Hindlimb muscle (tissue), 1 donor: Measurements from ENCODE around the gene CTNNBL1. TPM values are rescaled to one million over a fixed set of nuclear protein-coding genes. Genes with fewer than 3 reads are reported as not detected.

ENCODE experiments used
- DNase-seq: peaks from one replicate; pipeline ENCODE4 v3.0.0-alpha.2; 2013
- polyA plus RNA-seq: library from polyadenylated mRNA; unstranded; fragments of 120-200 nt; gene quantifications from one replicate; pipeline ENCODE4 v1.2.1, GENCODE V29; 2013; ENCODE audit not compliant: insufficient read length

Gene CTNNBL1
- polyA plus RNA-seq, 1 donor, result 29.0 TPM

DNA sequence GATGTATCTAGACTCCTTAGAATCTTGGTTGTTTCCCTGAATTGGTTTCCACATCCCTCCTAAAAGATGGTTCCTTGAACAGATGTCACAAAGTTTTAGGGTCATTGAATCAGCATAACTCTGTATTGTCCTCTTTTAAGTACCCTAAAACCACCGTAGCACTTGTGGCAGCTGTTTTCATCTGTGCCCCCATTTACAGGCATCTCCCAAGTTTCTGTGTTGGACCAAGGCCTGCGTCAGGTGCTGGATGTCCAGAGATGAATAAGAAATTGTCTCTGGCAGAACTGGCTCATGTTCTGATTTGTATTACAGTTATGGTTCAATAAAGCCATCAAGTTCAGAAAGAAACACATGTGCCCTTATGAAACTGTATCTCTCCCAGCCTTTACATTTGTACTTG, 48.3 kb downstream of the CTNNBL1 start:
- no peak for DNase-seq

DNA sequence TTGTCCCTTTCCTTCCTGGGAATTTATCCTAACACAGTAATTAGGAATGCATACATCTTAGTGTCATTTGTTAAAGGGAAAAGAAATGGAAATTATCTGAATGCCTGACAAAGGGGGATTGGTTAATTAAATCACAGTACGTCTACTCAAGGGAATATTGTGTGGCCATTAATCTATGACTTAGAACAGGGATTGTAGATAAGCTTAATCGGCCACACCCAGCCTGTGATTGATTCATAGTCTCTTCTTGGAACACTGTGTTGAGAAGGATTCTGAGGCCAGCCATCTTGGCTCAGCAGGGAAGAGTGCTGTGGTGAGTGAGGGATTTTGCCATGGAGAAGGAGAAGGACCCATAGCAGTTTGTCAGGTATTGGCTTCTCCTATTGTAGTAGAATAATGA, 50.5 kb downstream of the CTNNBL1 start:
- DNase-seq, result no peak

DNA sequence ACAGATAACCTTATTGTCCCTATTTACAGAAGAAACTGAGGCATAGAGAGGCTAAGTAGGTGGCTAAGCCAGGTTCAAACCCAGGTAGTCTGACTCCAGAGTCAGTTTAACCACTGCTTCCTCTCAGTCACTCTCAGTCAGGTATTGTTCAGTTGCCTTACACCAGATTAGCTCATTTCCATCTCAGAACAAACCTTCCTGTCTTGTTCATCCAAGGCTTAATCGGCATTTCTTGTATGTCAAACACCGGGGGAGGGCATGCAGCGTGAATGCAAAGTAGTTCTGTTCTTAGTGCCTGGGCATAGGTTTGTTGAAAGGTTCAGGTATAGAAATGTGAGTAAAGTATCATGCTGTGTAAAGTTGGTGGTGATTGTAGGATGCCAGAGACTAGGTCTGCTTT, 51.7 kb downstream of the CTNNBL1 start:
- DNase-seq, result no peak

DNA sequence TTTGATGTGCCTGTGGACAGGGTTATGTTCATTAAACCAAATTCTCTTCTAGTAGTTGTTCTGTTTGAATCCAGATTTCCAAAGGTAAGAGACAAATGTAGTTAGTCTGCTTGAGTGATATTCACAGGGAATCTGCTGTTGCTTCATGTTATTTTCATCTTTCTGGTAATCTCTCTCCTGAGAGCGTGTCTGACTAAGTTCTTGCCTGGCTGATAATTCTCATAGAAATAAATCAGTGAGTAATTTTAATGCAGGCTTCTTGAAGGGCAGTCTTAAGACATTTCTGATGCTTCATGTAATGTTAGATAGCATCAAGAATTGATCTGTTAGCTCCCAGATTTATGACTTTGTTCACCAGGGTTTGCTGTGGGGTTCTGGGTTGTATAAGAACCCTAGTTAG, 54.2 kb downstream of the CTNNBL1 start:
- DNase-seq, result no peak

DNA sequence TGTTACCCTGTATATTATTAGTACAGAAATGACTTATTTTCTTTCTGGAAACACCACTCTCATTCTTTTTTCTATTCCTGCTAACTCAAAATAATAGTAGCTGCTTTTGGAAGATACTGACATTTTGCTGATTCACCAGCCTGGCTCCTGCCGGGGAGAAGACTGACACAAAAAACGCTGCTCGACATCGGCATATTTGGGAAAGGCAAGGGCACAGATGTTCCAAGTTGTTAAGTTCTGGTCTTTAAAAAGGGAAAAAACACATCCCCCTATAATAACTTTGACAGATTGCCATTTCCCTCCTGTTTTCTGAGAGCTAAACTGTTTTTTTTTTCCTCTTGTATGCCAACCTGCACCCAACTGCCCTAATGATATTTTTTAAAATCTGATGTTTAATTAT, 55.4 kb downstream of the CTNNBL1 start:
- DNase-seq, result no peak

DNA sequence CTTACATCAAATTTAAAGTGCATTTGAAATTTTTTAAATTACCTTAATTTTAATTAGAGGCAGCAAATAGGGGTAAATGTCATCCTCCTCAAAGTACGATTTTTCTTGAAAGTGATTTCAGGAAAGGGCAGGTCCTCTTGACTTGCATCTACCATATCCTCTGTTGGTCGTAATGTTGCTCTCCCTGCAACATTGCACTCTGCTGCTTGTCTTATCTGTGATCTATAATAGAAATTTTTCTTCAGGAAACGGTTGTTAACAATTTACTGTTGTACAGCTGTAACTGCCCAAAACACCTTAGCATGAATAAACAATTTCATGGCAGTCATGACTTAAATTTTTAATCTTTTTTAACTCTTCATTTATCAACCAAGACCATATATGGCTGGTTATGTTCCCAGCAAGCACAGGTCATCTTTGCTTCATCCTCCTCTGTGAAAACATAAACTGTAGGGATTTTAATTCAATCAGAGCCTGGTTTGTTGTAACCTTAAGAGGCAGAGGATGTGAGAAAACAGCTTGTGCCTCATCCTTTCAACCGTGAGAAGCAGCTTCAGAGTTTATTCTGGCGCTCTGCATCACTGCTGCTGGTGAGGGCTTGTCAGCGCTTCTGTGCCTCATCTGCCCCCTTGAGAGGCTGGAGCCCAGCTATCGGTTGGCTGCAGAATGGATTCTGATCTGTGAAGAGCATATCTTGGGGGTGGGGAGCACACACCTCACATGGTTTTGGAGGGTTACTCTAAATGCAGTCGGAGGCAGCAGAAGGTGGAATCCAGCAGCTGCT, 56.0 kb downstream of the CTNNBL1 start:
- no peak for DNase-seq

DNA sequence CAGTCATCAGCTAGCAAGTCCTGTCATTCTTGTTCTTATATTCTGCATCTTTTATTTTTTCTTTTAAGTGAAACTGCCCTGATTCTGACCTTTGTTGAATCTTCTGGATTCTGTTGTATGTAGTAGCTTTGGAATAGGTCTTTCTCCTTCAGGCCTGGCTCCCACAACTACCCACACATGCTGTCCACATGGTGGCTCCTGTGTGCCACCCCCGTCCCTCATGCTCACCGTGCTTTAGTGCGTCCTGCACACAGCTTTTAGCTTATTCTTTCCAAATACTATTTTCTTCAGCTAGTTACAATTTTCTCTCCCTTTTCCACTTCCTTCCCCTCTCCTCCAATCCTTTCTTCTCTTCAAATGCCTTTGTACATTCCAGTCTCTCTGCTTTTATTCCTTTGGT, 61.8 kb downstream of the CTNNBL1 start:
- no peak for DNase-seq

DNA sequence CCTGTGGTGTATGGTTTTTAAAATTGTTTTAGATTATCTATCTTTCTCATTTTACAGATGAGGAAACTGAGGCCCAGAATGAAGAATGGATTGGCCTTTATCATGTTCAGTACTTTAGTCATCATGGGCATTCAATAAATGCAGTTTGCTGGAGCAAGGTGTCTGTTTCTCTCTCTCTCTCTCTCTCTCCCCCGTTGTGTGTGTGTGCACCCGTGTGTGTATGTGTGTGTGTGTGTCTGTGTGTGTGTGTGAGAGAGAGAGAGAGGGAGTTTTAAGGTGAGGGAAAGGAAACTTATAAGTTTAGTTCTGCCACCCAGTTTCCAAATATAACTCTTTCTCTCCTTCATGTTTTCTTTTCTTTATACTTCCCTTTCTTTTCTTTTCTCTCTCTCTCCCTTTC, 62.4 kb downstream of the CTNNBL1 start:
- no peak for DNase-seq

DNA sequence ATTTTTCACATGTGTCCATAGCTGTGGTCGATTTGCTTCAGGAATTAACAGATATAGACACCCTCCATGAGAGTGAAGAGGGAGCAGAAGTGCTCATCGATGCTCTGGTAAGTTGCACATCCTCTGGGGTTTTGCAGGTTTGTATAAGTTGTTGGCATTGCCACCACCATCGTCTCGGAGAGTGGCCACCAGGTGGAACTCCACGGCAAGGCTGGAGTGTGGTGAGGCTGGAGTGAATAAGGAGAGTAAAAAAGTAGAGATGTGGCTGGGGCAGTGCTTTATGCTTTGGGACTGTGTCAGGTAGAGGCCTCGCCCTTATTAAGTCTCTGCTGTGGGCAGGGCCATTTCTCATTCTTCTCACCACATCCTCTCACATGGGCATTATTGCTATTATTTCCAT, 63.7 kb downstream of the CTNNBL1 start:
- DNase-seq, result no peak

DNA sequence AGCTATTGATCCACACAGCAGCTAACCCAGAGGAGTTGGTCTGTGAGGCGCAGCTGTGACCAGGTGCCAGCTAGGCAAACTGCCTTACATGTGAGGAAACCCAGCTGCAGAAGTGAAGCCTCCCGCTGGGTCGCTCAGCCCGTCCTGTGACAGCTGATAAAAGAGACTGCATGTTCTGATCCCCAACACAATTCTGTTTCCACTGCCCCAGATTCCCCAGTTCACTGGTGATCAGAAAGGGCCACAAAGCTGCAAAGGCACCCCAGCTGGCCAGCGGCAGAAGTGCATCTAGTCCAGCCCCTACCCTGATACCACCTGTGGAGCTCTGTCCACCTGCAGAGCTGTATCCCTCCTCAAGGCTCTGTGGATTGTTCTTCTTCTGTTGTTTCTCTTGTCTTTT, 64.5 kb downstream of the CTNNBL1 start:
- no peak for DNase-seq

DNA sequence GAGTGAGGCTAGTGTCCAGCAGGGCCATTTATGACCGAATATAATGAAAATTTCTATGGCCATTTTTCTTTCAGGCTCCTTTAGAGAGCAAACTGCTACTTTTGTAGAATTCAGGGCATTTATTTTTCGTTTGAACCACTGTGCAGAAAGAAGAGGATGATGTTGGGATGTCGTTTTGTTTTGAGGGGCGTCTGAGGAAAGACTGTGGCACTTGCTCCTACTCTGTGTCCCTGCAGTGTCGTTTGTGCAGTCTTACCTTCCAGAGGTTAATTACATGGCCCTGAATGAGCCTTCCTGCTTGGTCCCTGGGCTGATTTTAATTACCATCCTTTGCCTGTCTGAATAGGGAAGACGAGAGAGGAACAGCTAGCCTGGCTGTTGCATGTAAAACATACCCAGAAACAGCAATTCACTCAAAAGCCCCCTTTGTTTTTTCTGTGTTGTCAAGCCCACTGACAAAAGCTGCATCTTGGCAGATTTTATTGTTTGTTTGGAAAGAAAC, 65.3 kb downstream of the CTNNBL1 start:
- DNase-seq, result no peak

DNA sequence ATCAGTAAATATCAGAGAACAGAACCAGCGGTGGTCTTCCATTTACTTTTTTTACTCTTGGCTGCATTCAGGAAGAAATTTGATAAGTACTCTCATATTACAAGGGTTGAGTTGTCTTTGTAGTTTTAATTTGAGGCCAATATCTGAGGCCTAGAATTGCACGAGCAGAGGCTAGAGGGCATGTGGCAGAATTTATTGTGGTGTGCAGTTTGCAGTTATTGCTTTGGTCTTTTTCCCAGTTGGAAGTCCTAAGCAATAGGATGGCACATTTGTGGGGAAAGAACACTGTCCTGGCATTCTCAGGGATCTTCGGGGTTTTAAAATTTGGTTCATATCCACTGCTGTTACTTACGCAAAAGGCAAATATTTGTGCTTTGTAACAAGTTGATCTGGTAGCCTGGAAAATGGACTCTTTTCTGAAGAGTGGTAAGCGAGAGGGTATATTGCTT, 66.0 kb downstream of the CTNNBL1 start:
- no peak for DNase-seq

DNA sequence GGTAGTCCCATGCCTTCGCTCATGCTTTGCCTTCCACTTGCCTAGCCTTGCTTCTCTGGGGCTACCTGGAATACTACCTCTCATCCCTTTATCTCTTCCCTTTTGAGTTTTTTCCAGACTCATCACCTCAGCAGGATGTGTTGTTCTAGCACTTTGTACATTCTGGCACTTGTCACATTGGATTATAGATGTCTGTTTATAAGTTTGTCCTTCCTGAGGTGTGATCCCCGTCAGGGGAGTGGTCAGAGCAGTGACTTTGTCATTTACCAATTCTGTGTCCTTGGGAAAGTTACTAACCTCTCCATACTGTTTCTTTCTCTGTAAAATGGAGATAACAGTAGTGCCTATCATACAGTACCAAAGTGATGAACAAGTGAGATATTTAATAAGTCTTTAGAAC, 66.5 kb downstream of the CTNNBL1 start:
- DNase-seq, result no peak

DNA sequence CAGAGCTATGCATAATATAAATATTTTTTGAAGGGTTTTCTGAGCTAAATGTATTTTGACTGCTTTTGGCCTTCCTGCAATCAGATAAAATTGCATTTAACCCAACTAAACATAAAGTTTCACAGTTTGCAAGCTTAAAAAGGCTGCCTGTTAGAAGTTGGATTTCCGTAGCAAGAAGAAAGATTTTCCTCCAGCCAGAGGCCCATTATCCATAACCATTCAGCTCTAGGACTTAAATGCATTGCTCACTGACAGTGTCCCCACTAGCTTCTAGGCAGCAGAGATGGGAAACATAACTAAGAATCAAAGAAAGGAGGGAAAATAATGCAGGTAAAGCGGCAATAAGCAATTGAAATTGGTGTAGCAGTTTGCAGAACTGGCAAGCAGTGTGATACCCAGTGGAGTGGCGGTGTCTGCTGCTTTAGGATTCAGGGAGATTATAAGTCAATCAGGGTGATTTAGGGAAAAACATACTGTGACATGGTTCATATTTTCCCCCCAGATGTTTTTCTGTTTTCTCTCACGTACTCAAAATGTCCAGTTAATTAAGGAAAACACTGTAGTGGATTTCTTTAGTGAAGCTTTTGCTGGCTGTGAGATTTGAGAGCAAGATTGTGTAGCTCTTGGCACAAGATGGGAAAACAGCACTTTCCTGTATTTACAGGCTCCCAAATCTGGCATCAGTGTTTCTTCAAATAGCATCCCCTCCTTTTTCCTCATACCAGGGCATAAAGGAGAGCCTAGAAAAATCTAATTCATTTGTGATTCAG, 69.1 kb downstream of the CTNNBL1 start:
- no peak for DNase-seq

DNA sequence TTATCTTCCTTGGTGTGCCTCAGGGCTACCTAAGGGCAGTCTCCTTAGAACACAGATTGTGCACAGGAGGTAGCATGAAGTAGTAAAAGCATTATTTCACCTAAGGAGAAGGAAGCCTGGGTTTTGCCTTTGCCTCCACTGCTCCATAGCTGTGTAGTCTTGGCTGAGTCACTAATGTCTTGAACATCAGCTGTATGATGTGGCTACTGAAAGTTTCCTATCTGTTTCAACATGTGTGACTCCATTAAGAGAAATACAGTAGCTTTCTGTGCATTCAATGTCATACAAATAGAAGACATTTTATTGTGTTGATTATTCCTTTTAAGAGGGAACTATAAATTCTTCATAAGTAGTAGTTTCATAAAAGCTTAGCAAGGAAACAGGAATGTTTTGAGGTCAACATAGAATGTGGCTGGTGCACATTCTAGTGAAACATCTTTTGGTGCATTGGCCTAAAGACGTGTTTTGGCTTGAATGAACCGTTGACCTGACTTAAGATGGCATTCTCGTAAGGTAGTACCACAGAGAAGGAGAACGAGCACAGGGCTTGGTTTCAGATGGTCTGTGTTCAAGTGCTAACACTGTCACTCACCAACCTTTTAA, 70.6 kb downstream of the CTNNBL1 start:
- no peak for DNase-seq

DNA sequence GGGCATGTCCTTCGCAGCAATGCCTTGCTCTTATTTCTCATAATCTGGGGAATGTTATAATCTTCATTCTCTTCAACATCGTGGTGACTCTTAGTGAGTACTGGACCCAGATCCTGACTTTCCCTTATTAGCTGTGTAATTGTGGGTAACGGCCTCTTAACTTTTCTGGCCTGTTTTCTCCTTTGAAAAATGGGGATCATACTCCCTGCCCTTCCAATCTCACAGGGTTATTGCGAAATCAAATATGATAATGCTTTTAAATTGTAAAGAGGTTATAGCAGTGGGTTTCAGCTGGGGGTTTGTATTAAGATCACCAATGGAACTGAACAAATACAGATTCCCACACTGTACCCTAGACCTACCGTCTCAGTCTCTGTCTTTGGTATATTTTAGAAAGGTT, 77.1 kb downstream of the CTNNBL1 start:
- no peak for DNase-seq

DNA sequence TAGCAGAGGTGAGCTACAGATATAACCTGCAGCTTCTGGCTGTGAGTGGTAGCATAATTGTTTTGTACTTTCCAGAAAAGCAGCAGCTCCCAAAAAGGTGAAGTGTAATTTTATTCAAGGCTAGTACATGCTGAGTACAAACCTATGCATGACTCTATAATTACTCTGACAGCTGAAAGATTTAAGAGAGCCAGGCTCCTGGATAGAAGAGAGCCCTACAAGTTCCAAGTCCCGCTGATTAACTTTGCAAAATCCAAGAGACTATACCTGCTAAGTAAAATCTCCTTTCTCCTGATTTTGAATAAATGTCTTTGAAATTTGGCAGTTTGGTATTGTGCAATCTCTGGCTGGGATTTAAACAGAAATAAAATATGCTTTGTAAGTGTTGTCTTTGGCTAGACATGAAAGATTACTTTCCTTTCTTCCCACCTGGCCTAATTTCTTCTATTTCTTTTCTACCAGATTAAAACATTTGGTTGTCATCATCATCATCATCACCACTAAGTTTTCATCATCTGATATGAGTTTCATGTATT, 79.5 kb downstream of the CTNNBL1 start:
- DNase-seq, result no peak

DNA sequence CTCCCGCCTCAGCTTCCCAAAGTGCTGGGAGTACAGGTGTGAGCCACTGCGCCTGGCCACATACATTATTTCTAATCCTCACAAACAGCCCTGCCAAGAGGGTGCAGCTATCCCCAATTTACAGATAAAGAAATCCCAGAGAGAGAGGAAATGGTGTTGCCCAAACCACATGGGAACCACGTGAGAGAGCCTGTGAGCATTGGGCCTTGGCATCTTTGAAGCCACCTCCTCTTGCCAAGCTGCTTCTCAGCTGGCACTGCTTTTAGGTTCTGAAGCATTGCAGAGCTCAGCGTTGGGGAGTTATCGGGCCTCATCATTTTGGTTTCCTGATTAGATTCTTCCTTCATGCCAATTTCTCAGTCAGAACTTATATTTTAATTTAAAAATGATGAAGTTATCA, 80.3 kb downstream of the CTNNBL1 start:
- no peak for DNase-seq

DNA sequence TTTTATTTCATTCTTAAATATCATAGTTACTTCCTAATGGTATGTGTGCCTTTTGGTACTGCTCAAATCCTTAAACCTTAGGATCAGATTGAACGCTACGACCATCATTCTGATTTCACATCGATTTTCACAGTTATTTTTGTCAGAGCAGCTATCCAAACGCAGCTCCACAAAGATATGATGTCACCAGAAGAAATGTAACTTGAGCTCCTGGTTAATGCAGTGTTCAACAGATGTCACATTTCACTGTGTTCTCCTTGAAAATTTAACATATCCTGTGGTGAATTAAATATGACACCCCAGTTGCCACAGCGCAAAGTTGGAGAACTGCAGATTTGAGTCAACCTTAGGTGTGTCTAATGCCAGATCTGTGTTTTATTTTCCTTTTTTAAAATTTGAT, 81.4 kb downstream of the CTNNBL1 start:
- DNase-seq, result no peak

DNA sequence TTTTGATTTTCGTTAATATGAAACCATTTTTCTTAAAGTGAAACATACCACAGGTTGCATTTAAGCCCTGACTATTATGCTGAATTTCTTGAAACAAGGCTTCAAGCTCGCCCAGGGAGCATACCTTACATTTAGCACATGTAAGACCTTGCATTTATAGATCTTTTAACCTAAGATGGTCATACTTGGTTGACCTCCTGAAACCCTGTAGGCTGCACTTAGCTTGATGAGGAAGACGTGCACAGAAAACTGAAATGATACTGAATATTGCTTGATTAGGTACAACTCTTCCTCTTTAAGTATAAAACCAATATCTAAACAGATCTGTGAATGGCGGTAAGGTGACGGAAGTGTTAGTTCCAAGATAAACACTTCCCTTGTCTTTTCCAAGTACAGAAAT, 82.2 kb downstream of the CTNNBL1 start:
- DNase-seq, result no peak

DNA sequence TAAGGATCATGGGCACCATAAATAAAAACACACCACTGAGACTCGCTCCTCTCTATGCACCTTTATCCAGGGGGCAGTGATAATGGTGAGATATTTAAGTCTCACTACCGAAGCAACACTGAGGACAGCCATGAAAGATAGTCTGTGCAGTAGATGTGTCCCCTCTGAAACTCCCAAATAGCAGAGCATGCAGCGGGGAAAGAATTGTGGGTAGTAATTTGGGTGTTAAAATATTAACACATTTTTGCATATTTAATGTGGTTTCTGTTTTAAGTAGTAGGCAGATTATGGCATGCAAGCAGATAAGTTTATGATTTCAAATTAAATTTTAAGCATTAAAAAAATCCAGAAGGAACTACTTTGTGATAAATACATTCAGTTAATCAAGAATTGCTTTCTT, 82.7 kb downstream of the CTNNBL1 start:
- no peak for DNase-seq

DNA sequence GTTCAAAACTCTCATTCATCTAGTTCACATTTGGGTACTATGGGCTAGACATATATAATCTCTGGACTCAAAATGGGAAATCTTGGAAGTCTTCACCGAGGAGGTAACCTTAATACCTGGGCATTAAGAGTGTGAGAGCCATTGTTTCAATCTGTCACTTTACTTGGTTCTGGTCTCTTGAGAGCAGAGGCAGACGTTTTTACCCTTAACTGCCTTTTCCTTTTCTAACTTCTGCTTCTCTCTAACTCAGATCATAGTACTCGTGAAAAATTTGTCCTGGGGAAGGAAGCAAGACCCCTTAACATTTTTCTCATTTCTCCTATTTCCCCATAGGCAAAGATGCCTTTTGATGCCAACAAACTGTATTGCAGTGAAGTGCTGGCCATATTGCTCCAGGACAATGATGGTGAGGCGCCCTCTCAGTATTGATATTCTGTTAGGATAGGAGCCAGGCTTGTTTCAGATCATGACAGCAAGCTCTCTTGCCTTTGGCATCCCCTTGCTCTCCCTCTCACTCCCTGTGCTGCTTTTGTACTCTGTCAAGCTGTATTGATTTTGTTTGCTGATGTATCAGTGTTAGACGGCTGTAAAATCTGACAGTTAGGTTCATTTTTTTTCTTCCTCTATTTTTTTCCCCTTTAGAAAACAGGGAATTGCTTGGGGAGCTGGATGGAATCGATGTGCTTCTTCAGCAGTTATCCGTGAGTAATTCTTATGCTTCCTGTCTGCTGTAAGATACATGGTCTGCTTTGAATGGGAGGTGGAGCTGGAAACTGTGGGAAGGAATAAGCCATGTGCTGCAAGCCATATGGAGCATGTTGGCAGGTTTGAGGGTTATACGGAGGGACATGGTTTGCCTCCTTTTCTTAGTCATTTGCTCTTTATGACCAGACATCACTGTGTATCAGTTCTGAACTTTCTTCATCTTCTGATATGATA, 83.5 kb downstream of the CTNNBL1 start:
- DNase-seq, result no peak
